Activated CD8-positive, alpha-beta memory T cell treated with anti-CD3 and anti-CD28 coated beads, Interleukin-2, amount 50 U/mL, for 48 hours (primary cell): Measurements from ENCODE around the gene NDP.
"Not testable (repeated sequence)": the region's sequence is repeated elsewhere in the genome, so short reads cannot be mapped to it uniquely, and the experiment has no call there.

Experiments
- DNase-seq: peaks from one replicate; pipeline ENCODE4 v3.0.0-alpha.2; 2020

Gene NDP

GRCh38 chrX:43970528-43970927 lies 2.7 kb downstream of the NDP start:
- no peak for DNase-seq

DNA sequence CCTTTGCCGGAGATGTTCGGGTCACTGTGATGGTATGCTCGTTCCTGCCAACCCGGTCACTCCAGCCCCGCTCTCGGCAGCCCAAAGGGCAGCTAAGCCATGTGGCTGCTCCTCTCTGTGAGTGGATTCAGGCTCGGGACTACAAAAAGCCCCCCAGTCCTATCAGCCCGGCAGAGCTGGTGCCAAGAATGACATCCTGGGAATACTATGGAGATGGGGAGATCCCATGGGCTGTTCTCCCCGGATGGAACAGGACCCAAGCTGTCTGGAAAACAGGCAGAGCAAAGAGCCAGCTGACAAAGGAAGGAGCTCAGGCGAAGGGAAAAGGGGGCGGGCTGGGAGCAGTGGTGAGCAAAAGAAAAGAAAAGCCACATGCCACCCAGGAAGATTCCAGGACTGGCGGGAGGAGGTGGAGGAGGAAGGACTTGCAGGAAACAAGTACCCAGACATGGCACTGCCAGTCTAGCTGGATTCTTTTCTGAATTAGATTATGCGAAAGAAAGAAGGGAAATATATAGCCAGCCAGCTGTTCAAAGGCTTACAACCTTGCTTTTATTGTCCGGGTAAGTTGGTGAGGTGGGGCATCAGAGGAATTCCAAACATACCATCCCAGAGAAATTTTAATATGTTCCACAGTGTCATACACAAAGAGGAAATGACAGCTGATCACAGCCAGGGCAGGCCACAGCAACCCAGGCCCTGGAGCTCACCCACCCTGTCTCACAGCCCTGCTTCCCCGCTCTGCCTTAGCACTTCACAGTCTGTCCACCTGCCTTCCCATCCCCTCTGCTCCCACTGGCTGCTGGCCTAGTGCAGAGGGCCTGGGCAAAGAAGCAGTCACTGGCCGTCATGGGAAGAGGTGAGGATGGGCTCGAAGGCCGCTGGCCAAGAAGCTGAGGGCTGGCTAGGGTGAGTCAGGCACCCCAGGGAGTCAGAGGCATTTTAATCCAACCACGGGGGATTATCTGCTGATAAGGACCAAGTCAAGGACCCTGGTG lies 3.4 kb downstream of the NDP start:
- DNase-seq: no peak

- DNase-seq: no peak
Measured at GRCh38 chrX:43968359-43968781, 4.8 kb downstream of the NDP start.

- DNase-seq: no peak
Measured at GRCh38 chrX:43964936-43965335, 8.3 kb downstream of the NDP start.

GRCh38 chrX:43963726-43964125 lies 9.5 kb downstream of the NDP start:
- DNase-seq: no peak

GRCh38 chrX:43962636-43963035 lies 10.6 kb downstream of the NDP start:
- no peak for DNase-seq

DNA sequence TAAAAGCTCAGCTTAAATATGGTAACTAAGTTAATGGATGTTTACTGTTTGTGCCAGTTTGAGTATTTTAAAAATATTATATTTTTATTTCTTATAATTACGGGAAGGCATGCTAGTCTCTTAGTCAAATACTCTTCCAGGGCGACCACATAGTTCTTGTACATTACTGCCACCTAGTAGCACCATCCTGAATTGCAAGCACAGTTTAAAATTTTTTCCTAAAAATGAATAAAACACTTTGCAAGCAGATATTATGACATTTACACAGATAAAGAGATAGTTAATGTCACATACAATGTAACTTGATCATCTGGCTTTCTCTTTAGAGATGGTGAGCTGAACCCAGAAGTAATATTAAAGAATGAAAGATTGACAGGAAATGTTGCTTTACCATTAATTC lies 11.5 kb downstream of the NDP start:
- no peak for DNase-seq

DNA sequence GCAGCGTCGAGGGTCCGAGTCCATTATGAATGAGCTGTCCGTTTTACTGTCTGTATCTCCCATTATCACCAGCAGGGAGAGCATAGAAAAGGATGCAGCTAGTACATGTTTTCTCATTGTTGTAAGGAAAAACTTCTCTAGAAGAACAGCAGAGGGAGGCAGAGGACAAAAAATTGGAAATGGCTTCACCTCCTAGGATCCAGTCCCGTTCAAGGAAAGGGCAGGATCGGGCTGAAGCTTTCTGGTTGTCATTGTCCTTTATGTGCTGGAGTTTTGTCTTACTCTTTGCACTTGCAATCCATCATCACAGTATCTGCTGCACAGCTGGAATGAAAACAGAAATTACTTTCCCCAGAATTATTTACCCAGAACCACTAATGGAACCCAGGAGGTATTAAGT lies 14.7 kb downstream of the NDP start:
- no peak for DNase-seq

- DNase-seq: no peak
Measured at GRCh38 chrX:43956034-43956433, 17.2 kb downstream of the NDP start.

DNA sequence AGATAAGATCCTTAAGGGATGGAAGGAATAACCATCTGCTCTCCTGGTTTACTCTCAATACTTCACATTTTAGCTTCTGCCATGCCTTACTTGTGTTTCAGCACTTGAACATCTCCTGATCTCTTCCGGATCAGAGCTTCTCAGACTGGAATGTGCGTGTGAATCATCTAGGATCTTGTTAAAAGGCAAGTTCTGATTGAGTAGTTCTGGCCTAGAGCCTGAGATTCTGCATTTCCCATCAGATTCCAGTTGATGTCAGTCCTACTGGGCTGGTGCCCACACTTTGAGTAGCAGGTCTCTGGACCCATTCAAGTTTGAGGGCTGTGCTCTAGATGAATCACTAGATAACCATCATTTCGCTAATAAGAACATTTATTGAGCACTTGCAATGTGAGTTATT lies 20.0 kb downstream of the NDP start:
- no peak for DNase-seq

GRCh38 chrX:43949669-43950068 lies 23.5 kb downstream of the NDP start:
- peak; percentile 51 for DNase-seq

- DNase-seq: no peak
Measured at GRCh38 chrX:43940816-43941474, 32.2 kb downstream of the NDP start.

DNA sequence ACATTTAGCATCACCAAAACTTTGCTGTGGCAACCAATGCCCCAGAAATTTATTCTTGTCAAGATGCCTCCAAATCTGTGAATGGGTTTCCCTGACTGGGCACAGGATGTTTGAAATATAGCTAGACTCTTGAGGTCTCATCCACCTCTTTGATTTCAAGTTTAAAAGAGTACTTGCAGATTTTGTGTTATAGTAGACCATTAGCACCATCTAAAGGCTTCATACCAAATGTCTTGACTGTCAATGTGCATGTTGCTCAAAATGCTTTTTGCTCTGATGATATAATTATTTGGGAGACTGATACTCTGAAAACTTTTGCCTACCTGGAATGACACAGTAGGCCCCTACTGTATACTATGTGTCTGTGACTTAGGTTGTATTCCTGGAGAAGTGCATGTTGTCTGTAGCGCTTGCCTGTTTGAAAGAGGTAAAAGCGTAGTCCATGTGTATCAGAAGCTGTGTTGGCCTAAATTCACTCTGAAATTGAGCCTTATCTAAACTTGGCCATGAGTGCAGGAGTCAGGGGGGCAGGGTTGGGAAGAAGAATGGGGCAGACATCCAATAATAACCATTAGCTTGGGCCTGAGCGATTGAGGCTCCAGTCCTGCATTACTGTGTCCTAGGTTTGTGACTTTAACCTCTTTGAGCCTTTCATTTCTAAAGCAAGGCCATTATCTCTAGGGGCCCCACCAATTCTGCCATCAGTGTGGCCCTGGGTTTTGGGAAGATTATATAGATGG lies 33.8 kb downstream of the NDP start:
- DNase-seq: no peak

- DNase-seq: not testable (repeated sequence)
Measured at GRCh38 chrX:43922032-43922431, 51.2 kb downstream of the NDP start.

DNA sequence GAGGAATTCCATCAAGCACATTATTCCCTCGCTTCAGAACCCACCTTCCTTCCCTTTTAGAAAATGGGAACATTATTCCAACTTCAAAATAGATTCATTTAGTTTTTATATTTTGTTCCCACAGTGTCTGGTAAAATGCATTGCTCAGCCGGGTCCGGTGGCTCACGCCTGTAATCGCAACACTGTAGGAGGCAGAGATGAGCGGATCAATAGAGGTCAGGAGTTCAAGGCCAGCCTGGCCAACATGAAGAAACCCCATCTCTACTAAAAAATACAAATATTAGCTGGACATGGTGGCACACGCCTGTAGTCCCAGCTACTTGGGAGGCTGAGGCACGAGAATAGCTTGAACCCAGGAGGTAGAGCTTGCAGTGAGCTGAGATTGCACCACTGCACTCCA lies 62.4 kb downstream of the NDP start:
- DNase-seq: not testable (repeated sequence)

GRCh38 chrX:43910012-43910411 lies 63.2 kb downstream of the NDP start:
- no peak for DNase-seq

- DNase-seq: no peak
Measured at GRCh38 chrX:43909141-43909540, 64.0 kb downstream of the NDP start.

DNA sequence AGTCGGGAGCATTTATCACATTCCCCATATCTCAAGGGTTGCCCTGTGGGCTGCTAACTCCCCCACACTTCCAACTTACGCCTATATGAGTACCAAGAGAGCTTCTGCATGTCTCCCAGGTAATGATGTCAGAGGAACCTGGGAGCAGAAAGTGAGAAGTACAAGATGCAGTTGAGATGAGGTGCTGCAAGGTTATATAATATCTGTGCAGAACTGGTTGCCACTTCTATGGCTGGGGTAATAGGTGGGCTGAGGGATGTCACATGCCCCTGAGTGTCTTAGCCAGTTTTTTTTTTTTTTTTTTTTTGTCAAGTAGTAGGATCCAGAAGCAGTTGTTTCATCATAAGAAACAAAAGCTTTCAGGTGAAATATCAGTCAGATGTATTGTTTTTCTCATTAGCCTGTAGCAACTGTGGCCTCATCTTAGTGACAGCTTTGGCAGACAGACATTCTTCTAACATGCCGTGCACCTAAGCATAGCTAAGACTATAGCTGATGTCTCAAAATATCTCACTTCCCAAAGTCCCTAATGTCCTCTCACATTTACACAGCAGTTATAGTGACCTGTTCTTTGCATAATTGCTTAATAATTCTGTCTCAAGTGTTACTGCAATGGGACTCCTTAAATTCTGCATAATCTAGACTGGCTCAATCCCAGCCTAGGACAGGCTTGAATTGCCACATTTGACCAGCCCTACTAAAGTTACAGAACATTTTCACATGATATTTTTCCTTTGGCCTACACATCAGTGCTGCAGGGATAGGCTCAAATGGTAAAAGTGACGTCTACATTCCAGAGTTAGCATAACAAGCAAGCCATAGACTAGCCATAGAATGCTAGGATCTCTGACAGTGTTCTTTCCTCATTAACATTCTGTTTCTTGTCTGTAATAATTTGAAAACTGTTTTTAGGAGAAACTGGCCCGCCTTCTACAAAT lies 73.0 kb downstream of the NDP start:
- no peak for DNase-seq
